ENCODE measurements around the gene FAAP20. TPM values are rescaled to one million over a fixed set of nuclear protein-coding genes. Genes with fewer than 3 reads are reported as not detected.

Gene FAAP20
- total and polyA plus RNA-seq, 2 of the 8 experiments (the other 6 are each of a cell fraction or from before 2014, with no cell fraction given), result 58.4 to 99.8 TPM

DNA sequence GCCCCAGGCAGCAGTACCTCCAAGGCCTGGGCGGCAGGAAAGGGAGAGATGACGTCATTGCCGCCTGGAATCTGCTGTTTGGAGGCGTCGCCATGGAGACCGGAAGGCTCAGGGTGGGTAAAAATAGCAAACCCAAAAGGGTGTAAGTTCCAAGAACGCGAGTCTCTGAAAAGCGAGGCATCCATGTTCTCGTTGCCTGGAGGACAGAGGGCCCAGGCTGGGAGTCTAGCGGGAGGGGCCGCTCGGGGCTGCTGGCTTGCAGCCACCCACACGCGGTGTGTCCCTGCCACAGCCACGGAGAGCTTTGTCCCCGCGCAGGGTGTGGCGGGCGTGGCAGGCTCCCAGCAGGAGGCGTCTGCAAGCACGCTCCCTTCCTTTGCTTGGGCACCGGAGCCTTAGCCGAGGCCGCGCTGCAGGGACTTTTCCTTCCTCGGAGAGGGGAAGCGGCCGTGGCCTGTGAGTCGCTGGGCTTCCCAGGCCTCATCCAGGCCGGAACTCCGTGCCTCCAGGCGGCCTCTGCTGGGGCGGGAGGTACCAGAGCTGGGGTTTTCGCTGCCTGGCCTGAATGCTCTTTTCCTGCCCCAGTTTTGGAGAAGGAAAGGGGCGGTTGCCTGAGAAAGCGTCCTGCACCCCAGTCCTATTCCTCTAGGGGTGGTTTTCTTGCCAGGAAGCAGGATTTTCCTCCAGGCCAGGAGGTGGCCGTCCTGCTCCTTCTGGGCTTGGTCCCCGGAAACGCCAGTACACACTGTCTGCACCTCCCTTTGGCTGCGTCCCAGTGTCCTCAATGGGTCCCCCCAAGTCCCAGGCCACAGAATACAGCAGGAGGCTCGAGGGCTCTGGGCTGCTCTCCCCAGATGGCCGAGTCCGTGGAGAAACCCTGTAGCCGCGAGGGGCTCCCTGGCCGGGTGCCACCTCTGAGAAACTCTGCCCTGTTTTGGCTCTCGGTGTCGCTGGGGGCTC is 18.2 kb upstream of the FAAP20 start (continued):
- TF ChIP-seq, protein P1, sequence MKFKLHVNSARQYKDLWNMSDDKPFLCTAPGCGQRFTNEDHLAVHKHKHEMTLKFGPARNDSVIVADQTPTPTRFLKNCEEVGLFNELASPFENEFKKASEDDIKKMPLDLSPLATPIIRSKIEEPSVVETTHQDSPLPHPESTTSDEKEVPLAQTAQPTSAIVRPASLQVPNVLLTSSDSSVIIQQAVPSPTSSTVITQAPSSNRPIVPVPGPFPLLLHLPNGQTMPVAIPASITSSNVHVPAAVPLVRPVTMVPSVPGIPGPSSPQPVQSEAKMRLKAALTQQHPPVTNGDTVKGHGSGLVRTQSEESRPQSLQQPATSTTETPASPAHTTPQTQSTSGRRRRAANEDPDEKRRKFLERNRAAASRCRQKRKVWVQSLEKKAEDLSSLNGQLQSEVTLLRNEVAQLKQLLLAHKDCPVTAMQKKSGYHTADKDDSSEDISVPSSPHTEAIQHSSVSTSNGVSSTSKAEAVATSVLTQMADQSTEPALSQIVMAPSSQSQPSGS (IDR thresholded peaks at IDR 0.05; ENCODE audit: low read length), result peak; percentile 92
- TF ChIP-seq FOSL1 (IDR thresholded peaks at IDR 0.05; ENCODE audit: insufficient read depth, low read depth, low read length) (no peak), PHF8 (conservative IDR thresholded peaks at IDR 0.05; ENCODE audit: low read depth, low read length) (peak; percentile 65; the same call in 1 of the 2 replicates), KDM4A (IDR thresholded peaks at IDR 0.05; ENCODE audit: low read depth, low read length, severe bottlenecking) (peak; percentile 24), CTBP2 (IDR thresholded peaks at IDR 0.05; ENCODE audit: borderline replicate concordance, insufficient read depth, insufficient read length, low read length) (peak; percentile 19), RAD21 (IDR thresholded peaks at IDR 0.05 in 1 of 2, conservative IDR thresholded peaks at IDR 0.05 in 1 of 2; ENCODE audit: low read depth in 2 of 2, low read length in 2 of 2) (peak in 1 of 2 experiments; percentile 43; a peak in 2 of 4 replicates), MAFK (IDR thresholded peaks at IDR 0.05; ENCODE audit: low read depth, low read length) (no peak), YY1 (IDR thresholded peaks at IDR 0.05; ENCODE audit: low read depth, low read length) (peak; percentile 80), CHD1 (IDR thresholded peaks at IDR 0.05; ENCODE audit: low read depth, low read length) (no peak)
- TF ChIP-seq, protein P2, sequence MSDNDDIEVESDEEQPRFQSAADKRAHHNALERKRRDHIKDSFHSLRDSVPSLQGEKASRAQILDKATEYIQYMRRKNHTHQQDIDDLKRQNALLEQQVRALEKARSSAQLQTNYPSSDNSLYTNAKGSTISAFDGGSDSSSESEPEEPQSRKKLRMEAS (IDR thresholded peaks at IDR 0.05), result peak; percentile 58; the same call in 1 of the 2 replicates

All from H1 (cell line).